ENCODE results near the gene PAPOLG.

PAPOLG gene

DNA sequence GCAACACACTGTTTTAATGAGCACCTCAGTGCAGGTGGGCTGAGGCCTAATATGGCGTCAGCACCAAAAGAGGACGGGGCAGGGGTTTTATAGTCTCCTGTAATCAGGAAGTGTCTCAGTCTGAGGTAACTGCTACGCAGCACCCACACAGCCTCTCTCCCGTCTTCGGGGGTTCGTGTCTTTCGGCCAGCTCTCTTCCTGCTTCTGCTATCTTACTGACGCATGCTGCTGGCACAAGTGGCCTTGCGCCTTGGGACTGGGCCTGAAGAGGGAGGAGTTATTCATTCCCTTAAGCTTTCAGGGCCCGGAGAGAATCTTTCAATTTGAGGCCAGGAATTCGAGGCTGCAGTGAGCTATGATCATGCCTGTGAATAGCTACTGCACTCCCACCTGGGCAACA lies 14.5 kb upstream of the PAPOLG start:
- H3K27me3 ChIP-seq (ENCODE audit: insufficient read depth, low read length) = peaks cover 15% of the 10 kb centered on the region
- H3K36me3 ChIP-seq (ENCODE audit: insufficient read depth, low read length) = no peaks in the 10 kb centered on the region
- no peaks in the 10 kb centered on the region for H3K4me1 ChIP-seq (ENCODE audit: insufficient read depth, low read length)
- no peak overlapping the region for H3K4me3 ChIP-seq (ENCODE audit: low read length)
- H3K9me3 ChIP-seq (ENCODE audit: low read length) = no peaks in the 10 kb centered on the region
- H2AFZ ChIP-seq (ENCODE audit: low read depth, low read length) = no peak overlapping the region

DNA sequence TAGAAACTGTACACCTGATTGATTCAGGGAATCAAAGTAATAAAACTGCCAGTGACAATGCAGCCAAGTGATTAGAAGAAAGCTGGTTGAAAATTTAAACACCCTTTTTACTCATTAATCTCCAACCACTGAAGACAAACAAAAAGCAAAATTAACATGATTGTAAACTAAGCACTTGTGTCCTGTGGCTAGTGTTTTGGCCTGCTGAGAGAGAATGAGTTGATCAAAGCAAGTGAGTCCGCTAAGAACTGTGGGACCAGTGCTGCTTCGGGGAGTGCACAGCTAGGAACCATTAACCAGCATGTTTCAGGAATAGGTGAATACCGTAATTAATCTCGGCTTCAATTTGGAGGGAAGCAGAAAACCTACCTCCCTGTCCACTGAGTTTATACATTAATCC lies 13.6 kb upstream of the PAPOLG start:
- H3K4me3 ChIP-seq (ENCODE audit: low read length) = no peak overlapping the region
- H3K4me1 ChIP-seq (ENCODE audit: insufficient read depth, low read length) = no peaks in the 10 kb centered on the region
- no peak overlapping the region for H2AFZ ChIP-seq (ENCODE audit: low read depth, low read length)
- peaks cover 12% of the 10 kb centered on the region for H3K27me3 ChIP-seq (ENCODE audit: insufficient read depth, low read length)
- no peaks in the 10 kb centered on the region for H3K9me3 ChIP-seq (ENCODE audit: low read length)
- no peaks in the 10 kb centered on the region for H3K36me3 ChIP-seq (ENCODE audit: insufficient read depth, low read length)

DNA sequence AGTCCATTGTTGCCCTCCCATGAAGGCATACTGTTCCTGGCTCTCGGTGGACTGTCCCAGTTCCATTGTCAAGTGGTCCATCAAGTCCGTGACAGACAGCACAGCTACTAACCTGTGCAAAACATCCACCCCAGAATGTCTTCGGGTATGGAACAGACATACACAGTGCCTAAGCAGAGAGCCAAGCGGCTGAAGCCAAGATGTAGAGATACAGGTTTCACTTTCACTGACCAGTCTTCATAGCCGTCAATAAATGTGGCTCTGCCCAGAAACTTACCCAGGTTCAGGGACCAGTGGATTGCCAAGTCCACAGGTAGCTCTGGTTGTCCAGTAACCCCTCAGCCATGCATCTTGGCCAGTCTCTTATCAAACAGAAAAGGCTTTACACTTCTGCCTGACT lies 10.7 kb upstream of the PAPOLG start:
- Histone ChIP-seq H3K4me3 (ENCODE audit: low read length) (no peak overlapping the region), H3K36me3 (ENCODE audit: insufficient read depth, low read length) (no peaks in the 10 kb centered on the region), H3K9me3 (ENCODE audit: low read length) (no peaks in the 10 kb centered on the region), H2AFZ (ENCODE audit: low read depth, low read length) (no peak overlapping the region), H3K4me1 (ENCODE audit: insufficient read depth, low read length) (no peaks in the 10 kb centered on the region), H3K27me3 (ENCODE audit: insufficient read depth, low read length) (peaks cover 9% of the 10 kb centered on the region)

DNA sequence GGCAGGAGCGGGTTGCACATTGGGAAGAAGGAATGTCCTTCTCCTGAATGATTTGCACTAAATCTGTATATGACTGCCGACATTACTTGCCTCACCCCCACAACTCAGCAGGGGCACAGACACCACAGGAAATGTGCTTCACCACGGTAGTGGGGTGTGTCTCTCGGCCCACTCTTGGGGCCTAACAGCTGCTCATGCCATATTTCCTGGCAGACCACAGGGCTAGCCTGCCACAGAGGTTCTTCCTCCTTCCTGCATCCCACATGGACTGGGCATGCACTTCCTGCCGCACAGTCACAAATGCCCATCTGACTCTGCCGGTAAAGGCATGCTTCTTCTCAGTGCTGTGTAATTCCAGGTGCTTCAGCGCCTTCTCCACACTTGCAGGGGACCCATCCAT lies 10.3 kb upstream of the PAPOLG start:
- H3K9me3 ChIP-seq (ENCODE audit: low read length) = no peaks in the 10 kb centered on the region

DNA sequence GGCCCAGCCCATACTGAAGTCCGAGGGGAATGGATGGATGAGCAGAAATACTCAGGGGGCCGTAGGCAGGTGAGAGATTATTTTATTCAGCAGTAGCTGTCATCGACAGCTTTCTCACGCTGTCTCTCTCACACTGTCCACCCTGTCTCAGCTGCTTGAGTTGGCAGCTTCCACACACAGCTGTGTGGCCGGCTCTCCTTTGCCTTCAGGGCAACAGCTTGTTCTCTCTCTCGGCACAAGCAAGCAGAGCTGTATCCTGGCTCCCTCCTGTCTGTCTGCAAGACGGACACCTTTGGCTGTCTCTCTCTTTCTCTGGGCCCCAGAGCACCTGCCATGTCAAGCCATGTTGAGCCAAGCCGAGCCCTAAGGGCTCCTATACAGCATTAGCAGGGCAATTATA lies 9.8 kb upstream of the PAPOLG start:
- Histone ChIP-seq H3K4me1 (ENCODE audit: insufficient read depth, low read length) (no peaks in the 10 kb centered on the region), H3K27me3 (ENCODE audit: insufficient read depth, low read length) (peaks cover 9% of the 10 kb centered on the region), H3K36me3 (ENCODE audit: insufficient read depth, low read length) (no peaks in the 10 kb centered on the region), H3K4me3 (ENCODE audit: low read length) (no peak overlapping the region), H2AFZ (ENCODE audit: low read depth, low read length) (no peak overlapping the region), H3K9me3 (ENCODE audit: low read length) (no peaks in the 10 kb centered on the region)

More for the DNA sequence above, 10.3 kb upstream of the PAPOLG start:
- Histone ChIP-seq H3K4me3 (ENCODE audit: low read length) (no peak overlapping the region), H2AFZ (ENCODE audit: low read depth, low read length) (no peak overlapping the region), H3K4me1 (ENCODE audit: insufficient read depth, low read length) (no peaks in the 10 kb centered on the region), H3K27me3 (ENCODE audit: insufficient read depth, low read length) (peaks cover 9% of the 10 kb centered on the region), H3K36me3 (ENCODE audit: insufficient read depth, low read length) (no peaks in the 10 kb centered on the region)

DNA sequence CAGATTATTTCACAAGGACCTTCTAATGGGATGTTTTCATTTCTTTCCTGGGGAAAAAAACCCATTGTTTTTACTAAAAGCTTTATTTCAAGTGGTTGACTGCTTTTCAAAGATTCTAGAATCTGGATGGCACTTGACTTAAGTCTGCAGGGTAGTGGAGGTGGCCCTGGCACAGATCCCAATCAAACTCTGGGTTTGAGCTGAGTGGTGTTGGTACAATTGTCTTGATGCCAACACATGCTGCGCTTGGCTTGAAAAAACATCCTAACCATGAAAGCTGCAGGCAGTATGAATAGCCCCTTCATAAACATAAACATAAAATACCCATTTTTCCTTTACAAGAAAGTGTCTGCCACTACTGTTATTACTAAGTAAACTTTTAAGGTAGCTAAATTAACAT lies 3.6 kb downstream of the PAPOLG start:
- Histone ChIP-seq H3K4me3 (ENCODE audit: low read length) (no peak overlapping the region), H3K36me3 (ENCODE audit: insufficient read depth, low read length) (peaks cover 45% of the 10 kb centered on the region), H3K9me3 (ENCODE audit: low read length) (no peaks in the 10 kb centered on the region), H2AFZ (ENCODE audit: low read depth, low read length) (no peak overlapping the region), H3K27me3 (ENCODE audit: insufficient read depth, low read length) (no peaks in the 10 kb centered on the region), H3K4me1 (ENCODE audit: insufficient read depth, low read length) (peaks cover 9% of the 10 kb centered on the region)

DNA sequence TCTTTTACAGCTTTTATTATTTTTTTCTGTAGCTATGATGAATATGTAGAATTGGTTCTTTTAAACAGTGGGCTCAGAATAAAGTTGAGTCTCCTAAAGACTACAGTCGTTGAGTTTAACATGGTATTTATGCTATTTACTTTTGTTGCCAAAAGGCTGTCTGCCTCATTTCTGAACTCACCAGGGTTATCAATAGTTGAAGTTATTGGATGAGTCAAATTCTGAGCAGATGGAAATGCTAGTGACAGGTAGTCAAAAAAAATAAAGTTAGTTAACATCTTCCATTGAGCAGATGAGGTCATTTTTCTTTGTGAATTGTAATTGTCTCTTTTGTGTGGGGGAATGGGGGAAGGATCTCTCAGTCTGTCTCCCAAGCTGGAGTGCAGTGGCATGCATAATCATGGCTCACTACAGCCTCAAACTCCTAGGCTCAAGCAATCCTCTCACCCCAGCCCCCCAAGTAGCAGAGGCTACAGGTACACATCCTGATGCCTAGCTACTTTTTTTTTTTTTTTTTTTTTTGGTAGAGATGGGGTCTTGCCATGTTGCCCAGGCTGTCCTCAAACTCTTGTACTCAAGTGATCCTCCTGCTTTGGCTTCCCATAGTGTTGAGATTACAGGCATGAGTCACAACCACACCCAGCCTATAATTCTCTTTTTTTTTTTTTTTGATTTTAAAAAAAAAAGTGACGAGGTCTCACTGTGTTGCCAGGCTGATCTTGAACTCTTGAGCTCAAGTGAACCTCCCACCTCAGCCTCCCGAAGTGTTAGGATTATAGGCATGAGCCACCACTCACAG lies 8.9 kb downstream of the PAPOLG start:
- H3K4me1 ChIP-seq (ENCODE audit: insufficient read depth, low read length) = no peaks in the 10 kb centered on the region
- H3K9me3 ChIP-seq (ENCODE audit: low read length) = no peaks in the 10 kb centered on the region
- H3K36me3 ChIP-seq (ENCODE audit: insufficient read depth, low read length) = peaks cover 89% of the 10 kb centered on the region
- no peak overlapping the region for H3K4me3 ChIP-seq (ENCODE audit: low read length)
- H3K27me3 ChIP-seq (ENCODE audit: insufficient read depth, low read length) = no peaks in the 10 kb centered on the region
- no peak overlapping the region for H2AFZ ChIP-seq (ENCODE audit: low read depth, low read length)

DNA sequence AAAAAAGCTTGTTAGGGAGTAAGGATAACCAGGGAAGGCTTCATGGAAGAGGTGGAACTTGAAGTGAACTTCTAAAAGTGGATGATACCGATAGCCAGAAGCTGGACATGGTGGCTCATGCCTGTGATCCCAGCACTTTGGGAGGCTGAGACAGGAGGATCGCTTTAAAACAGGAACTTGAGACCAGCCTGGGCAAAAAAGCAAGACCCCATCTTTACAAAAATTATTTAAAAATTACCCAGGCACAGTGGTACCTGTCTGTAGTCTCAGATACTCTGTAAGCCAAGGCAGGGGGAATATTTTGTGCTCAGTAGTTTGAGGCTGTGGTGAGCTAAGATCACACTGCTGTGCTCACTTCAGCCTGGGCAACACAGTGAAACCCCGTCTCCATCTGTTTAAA lies 10.2 kb downstream of the PAPOLG start:
- Histone ChIP-seq H2AFZ (ENCODE audit: low read depth, low read length) (no peak overlapping the region), H3K9me3 (ENCODE audit: low read length) (no peaks in the 10 kb centered on the region), H3K36me3 (ENCODE audit: insufficient read depth, low read length) (peaks cover 88% of the 10 kb centered on the region)

DNA sequence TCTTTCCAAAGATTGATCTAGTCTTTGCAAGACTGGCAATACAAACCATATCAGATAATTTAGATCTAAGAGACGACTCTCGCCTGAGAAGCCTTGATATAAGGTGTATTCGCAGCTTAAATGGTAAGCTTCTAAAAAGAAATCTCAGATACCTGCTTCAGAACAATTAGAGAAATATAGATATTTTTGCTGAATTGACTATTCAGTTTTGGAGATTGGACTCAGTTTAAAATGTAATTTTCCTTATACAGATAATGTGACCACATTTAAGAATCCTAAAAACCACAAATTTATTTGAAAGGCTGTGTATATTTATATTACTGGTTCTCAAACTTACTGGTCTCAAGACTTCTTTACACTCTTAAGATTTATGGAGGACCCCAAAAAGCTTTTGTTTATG lies 15.4 kb downstream of the PAPOLG start:
- peaks cover 88% of the 10 kb centered on the region for H3K36me3 ChIP-seq (ENCODE audit: insufficient read depth, low read length)
- H3K27me3 ChIP-seq (ENCODE audit: insufficient read depth, low read length) = no peaks in the 10 kb centered on the region
- H2AFZ ChIP-seq (ENCODE audit: low read depth, low read length) = no peak overlapping the region
- H3K9me3 ChIP-seq (ENCODE audit: low read length) = no peaks in the 10 kb centered on the region
- no peaks in the 10 kb centered on the region for H3K4me1 ChIP-seq (ENCODE audit: insufficient read depth, low read length)
- H3K4me3 ChIP-seq (ENCODE audit: low read length) = no peak overlapping the region

More for the DNA sequence above, 10.2 kb downstream of the PAPOLG start:
- no peaks in the 10 kb centered on the region for H3K27me3 ChIP-seq (ENCODE audit: insufficient read depth, low read length)
- H3K4me1 ChIP-seq (ENCODE audit: insufficient read depth, low read length) = no peaks in the 10 kb centered on the region
- H3K4me3 ChIP-seq (ENCODE audit: low read length) = no peak overlapping the region

DNA sequence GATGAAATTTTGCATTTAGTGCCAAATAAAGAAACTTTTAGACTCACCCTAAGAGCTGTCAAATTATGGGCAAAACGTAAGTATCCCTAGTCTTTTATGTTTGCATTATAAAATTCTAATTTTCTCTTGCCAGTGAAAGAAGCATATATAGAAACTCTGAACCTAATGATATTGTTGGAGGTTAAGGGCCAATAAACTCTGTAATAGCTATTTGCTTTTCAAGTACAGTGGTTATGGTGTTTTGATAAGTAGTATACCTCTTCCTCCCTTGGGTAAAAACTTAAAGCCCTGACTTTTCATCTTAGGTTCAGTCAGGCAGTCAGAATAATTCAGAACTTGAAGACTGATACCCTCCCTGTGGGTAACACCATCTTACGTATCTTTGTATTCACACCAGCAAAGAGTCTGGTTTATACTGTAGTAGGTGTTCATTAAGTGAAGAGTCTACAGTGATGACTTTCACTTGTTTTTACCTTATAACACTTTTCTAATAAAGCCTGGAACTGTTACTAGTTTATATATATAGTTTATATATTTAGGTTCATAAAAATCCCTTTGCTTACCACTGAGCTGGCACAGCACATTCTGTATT lies 19.1 kb downstream of the PAPOLG start:
- Histone ChIP-seq H3K27me3 (ENCODE audit: insufficient read depth, low read length) (no peaks in the 10 kb centered on the region), H3K4me3 (ENCODE audit: low read length) (no peak overlapping the region), H3K9me3 (ENCODE audit: low read length) (no peaks in the 10 kb centered on the region), H2AFZ (ENCODE audit: low read depth, low read length) (no peak overlapping the region), H3K4me1 (ENCODE audit: insufficient read depth, low read length) (no peaks in the 10 kb centered on the region), H3K36me3 (ENCODE audit: insufficient read depth, low read length) (peaks cover 87% of the 10 kb centered on the region)

DNA sequence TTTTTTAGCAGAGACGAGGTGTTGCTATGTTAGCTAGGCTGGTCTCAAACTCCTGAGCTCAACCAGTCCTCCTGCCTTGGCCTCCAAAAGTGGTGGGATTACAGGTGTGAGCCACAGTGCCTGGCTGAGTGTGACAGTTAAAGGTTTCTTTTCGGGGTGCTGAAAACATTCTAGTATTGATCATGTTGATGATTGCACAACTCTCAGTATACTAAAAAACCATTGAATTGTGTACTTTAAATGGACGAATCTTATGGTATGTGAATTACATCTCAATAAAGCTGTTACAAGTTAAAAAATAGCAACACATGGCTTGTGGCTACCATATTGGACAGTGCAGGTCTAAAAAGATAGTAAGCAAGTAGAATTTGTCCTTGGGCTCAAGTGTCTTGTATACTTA lies 22.3 kb downstream of the PAPOLG start:
- H3K4me1 ChIP-seq (ENCODE audit: insufficient read depth, low read length) = no peaks in the 10 kb centered on the region
- H3K36me3 ChIP-seq (ENCODE audit: insufficient read depth, low read length) = peaks cover 87% of the 10 kb centered on the region
- H2AFZ ChIP-seq (ENCODE audit: low read depth, low read length) = no peak overlapping the region
- no peaks in the 10 kb centered on the region for H3K9me3 ChIP-seq (ENCODE audit: low read length)
- no peak overlapping the region for H3K4me3 ChIP-seq (ENCODE audit: low read length)
- no peaks in the 10 kb centered on the region for H3K27me3 ChIP-seq (ENCODE audit: insufficient read depth, low read length)

DNA sequence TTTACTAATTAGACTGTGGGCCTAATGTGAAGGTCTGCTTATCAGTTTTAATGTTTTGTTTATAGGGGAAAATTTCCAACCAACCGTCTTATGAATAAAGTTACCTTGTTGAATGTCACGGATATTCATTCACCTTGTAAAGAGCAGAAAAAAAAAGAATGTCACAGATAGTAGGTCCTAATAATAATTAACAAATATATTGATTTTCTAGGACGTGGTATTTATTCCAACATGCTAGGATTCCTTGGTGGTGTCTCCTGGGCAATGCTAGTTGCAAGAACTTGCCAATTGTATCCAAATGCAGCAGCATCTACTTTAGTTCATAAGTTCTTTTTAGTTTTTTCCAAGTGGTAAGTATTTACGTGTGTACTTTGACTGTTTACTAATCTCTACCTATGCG lies 23.4 kb downstream of the PAPOLG start:
- Histone ChIP-seq H3K4me1 (ENCODE audit: insufficient read depth, low read length) (no peaks in the 10 kb centered on the region), H3K36me3 (ENCODE audit: insufficient read depth, low read length) (peaks cover 87% of the 10 kb centered on the region), H3K27me3 (ENCODE audit: insufficient read depth, low read length) (no peaks in the 10 kb centered on the region), H3K9me3 (ENCODE audit: low read length) (no peaks in the 10 kb centered on the region), H3K4me3 (ENCODE audit: low read length) (no peak overlapping the region), H2AFZ (ENCODE audit: low read depth, low read length) (no peak overlapping the region)

DNA sequence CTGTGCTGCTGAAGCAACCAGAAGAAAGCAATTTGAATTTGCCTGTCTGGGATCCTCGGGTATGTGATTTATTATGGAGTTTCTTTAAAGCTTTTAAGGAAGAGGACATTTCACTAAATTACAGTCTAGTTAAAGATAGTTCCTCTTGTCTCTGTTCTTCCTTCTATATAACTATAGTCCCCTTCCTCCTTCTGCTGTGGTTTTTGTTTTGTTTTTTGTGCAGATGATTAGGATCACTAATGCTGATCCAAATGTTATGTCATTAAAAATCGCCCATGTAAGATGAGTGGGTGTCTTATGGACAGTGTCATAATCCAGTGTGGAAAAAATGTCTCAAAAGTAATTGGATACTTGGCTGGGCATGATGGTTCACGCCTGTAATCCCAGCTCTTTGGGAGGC lies 24.7 kb downstream of the PAPOLG start:
- H3K4me1 ChIP-seq (ENCODE audit: insufficient read depth, low read length) = no peaks in the 10 kb centered on the region
- H3K9me3 ChIP-seq (ENCODE audit: low read length) = no peaks in the 10 kb centered on the region
- H3K27me3 ChIP-seq (ENCODE audit: insufficient read depth, low read length) = no peaks in the 10 kb centered on the region
- H2AFZ ChIP-seq (ENCODE audit: low read depth, low read length) = no peak overlapping the region
- peaks cover 86% of the 10 kb centered on the region for H3K36me3 ChIP-seq (ENCODE audit: insufficient read depth, low read length)
- no peak overlapping the region for H3K4me3 ChIP-seq (ENCODE audit: low read length)

DNA sequence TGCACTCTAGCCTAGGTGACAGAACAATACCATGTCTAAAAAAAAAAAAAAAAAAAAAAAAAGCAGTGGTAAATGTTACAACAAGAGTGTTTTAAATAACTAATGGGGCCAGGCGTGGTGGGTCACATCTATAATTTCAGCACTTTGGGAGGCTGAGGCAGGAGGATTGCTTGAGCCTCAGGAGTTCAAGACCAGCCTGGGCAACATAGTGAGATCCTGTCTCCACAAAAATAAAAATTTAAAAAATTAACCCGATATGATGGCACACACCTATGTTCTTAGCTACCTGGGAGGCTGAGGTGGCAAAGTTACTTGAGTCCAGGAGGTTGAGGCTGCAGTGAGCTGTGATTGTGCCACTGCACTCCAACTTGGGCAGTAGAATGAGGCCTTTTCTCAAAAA lies 37.1 kb downstream of the PAPOLG start:
- Histone ChIP-seq H3K4me1 (ENCODE audit: insufficient read depth, low read length) (no peaks in the 10 kb centered on the region), H3K36me3 (ENCODE audit: insufficient read depth, low read length) (peaks cover 78% of the 10 kb centered on the region), H3K27me3 (ENCODE audit: insufficient read depth, low read length) (no peaks in the 10 kb centered on the region), H2AFZ (ENCODE audit: low read depth, low read length) (no peak overlapping the region), H3K9me3 (ENCODE audit: low read length) (no peaks in the 10 kb centered on the region), H3K4me3 (ENCODE audit: low read length) (no peak overlapping the region)
